Measurements from ENCODE around the gene FAM151B. TPM values are rescaled to one million over a fixed set of nuclear protein-coding genes. Genes with fewer than 3 reads are reported as not detected.

The FAM151B gene
- total RNA-seq, 2 donors from 2014 or later = 3.9 to 7.4 TPM

DNA sequence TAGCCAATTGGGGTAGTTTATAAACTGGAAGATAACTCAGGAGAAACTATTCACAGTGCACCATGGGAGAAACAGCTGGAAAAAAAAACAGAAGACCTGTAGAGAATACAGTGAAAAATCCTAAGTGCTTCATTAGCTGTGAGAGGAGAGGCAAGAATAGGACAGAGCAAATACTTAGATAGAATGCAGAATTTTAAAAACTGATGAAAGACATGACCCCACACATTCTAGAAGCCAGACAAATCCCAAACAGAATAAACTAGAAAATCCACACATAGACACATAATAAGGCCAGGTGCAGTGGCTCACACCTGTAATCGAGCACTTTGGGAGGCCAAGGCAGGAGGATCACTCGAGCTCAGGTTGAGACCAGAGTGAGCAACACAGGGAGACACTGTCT lies 7.5 kb upstream of the FAM151B start:
- no peak for DNase-seq (ENCODE audit: low spot score)
- Histone ChIP-seq H3K4me3 (no peak overlapping the region), H3K27ac (no peak overlapping the region), H3K4me1 (ENCODE audit: control insufficient read depth in 1 of 2, low read depth in 2 of 2) (no peaks in the 10 kb centered on the region), H3K9me3 (peaks cover 10% of the 10 kb centered on the region), H3K27me3 (replicated peaks; ENCODE audit: insufficient read depth) (no peaks in the 10 kb centered on the region), H3K36me3 (peaks cover 5% of the 10 kb centered on the region)
- ATAC-seq (ENCODE audit: insufficient number of reproducible peaks, low FRiP score, low read depth) = no peak
- TF ChIP-seq, protein P1, sequence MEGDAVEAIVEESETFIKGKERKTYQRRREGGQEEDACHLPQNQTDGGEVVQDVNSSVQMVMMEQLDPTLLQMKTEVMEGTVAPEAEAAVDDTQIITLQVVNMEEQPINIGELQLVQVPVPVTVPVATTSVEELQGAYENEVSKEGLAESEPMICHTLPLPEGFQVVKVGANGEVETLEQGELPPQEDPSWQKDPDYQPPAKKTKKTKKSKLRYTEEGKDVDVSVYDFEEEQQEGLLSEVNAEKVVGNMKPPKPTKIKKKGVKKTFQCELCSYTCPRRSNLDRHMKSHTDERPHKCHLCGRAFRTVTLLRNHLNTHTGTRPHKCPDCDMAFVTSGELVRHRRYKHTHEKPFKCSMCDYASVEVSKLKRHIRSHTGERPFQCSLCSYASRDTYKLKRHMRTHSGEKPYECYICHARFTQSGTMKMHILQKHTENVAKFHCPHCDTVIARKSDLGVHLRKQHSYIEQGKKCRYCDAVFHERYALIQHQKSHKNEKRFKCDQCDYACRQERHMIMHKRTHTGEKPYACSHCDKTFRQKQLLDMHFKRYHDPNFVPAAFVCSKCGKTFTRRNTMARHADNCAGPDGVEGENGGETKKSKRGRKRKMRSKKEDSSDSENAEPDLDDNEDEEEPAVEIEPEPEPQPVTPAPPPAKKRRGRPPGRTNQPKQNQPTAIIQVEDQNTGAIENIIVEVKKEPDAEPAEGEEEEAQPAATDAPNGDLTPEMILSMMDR (IDR thresholded peaks at IDR 0.05) = no peak

DNA sequence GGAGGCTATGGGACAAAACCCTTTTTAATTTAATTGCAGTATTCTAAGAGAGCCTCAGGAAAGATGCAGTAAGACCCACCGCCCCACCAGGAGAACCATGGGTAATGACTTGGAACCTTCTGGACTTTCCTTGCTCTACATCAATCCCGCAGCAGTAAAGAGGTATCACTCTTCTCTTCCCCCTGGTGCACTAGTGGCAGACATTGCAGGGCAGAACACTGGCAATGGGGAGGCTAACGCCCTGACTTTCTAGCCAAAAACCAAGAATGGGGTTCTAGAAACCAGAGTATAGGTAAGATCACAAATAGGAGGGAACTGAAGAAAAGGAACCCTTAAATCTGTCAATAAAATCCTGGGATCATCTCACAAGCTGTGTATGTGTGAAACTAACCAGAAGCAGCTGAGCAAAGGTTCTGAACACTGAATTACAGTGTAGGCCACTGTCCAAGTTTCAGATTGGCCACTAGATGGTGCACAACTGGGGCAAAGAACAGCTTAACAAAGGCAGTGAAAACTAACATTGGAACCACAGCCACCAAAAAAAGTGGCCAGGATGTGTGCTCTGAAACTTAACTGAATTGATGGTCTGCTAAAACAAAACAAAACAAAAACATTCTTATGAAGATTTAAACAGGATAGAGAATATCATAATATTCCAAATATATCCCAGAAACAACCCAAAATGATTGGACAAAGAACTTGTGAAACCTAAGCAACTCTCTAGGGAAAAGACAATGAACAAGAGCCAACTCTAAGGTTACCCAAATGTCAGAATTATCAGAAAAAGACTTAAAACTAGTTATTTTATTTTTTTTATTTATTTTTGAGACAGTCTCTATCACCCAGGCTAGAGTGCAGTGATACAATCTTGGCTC lies 6.6 kb upstream of the FAM151B start:
- Histone ChIP-seq H3K27ac (no peak overlapping the region), H3K4me1 (ENCODE audit: control insufficient read depth in 1 of 2, low read depth in 2 of 2) (no peaks in the 10 kb centered on the region), H3K36me3 (peaks cover 4% of the 10 kb centered on the region), H3K9me3 (peaks cover 10% of the 10 kb centered on the region), H3K27me3 (replicated peaks; ENCODE audit: insufficient read depth) (no peaks in the 10 kb centered on the region), H3K4me3 (no peak overlapping the region)
- TF ChIP-seq, protein P1 (IDR thresholded peaks at IDR 0.05) = peak; percentile 27
- ATAC-seq (ENCODE audit: insufficient number of reproducible peaks, low FRiP score, low read depth) (no peak), DNase-seq (ENCODE audit: low spot score) (no peak)

DNA sequence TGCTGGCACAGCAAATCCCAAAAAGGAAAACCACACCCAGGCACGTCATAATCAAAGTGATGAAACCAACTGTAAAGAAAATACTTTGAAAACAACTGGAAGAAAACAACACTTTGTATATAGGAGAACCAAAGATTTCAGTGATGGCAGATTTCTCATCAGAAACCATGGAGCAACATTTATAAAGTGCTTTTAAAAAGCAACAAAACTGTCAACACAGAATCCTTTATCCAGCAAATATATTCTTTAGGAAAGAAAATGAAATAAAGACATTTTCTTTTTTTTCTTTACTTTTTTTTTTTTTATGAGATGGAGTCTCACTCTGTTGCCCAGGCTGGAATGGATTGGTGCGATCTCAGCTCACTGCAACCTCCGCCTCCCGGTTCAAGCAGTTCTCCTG lies 5.3 kb upstream of the FAM151B start:
- TF ChIP-seq, protein P1 (IDR thresholded peaks at IDR 0.05) = no peak
- DNase-seq (ENCODE audit: low spot score) (no peak), ATAC-seq (ENCODE audit: insufficient number of reproducible peaks, low FRiP score, low read depth) (no peak)
- Histone ChIP-seq H3K4me1 (ENCODE audit: control insufficient read depth in 1 of 2, low read depth in 2 of 2) (peaks cover 0 to 7% of the 10 kb centered on the region in 2 donors), H3K4me3 (no peak overlapping the region), H3K27ac (no peak overlapping the region), H3K9me3 (peaks cover 10% of the 10 kb centered on the region), H3K27me3 (replicated peaks; ENCODE audit: insufficient read depth) (no peaks in the 10 kb centered on the region), H3K36me3 (peaks cover 4% of the 10 kb centered on the region)

DNA sequence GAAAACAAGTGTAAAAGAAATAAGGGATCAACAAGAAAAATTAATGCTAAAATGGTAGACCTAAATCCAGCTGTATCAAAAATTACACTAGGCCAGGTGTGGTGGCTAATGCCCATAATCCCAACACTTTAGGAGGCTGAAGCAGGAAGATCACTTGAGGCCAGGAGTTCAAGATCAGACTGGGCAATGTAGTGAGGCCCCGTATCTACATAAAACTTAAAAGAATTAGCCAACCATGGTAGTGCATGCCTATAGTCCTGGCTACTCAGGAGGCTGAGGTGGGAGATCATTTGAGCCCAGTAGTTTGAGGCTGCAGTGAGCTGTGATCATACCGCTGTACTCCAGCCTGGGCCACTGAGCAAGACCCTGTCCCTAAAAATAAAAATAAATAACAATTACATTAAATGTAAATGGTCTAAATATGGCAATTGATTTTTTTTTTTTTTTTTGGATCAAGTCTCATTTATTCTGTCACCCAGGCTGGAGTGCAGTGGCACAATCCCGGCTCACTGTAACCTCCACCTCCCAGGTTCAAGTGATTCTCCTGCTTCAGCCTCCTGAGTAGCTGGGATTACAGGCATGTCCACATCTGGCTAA lies 4.2 kb upstream of the FAM151B start:
- peaks cover 3 to 7% of the 10 kb centered on the region in 2 donors for H3K4me1 ChIP-seq (ENCODE audit: control insufficient read depth in 1 of 2, low read depth in 2 of 2)
- peaks cover 10% of the 10 kb centered on the region for H3K9me3 ChIP-seq
- ATAC-seq (ENCODE audit: insufficient number of reproducible peaks, low FRiP score, low read depth) (no peak), DNase-seq (ENCODE audit: low spot score) (no peak)
- TF ChIP-seq, protein P1 (IDR thresholded peaks at IDR 0.05) = no peak
- peaks cover under 1% of the 10 kb centered on the region for H3K36me3 ChIP-seq
- H3K27ac ChIP-seq = no peak overlapping the region
- H3K27me3 ChIP-seq (replicated peaks; ENCODE audit: insufficient read depth) = no peaks in the 10 kb centered on the region
- no peak overlapping the region for H3K4me3 ChIP-seq

DNA sequence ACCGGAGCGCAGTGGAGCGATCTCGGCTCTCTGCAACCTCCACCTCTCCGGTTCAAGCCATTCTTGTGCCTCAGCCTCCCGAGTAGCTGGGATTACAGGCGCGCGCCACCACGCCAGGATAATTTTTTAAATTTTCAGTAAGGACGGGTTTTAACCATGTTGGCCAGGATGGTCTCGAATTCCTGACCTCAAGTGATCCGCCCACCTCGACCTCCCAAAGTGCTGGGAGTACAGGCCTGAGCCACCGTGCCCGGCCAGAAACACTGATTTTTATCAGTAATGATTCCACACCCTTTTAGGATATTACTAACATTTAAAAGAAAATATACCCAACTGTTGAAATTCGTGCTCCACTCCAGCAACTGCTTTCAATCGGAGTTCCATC lies 464 bp upstream of the FAM151B start:
- Histone ChIP-seq H3K27ac (peak overlapping the region; percentile 64 to 66), H3K36me3 (no peaks in the 10 kb centered on the region), H3K4me3 (peak overlapping the region; percentile 89), H3K27me3 (replicated peaks; ENCODE audit: insufficient read depth) (no peaks in the 10 kb centered on the region), H3K4me1 (ENCODE audit: control insufficient read depth in 1 of 2, low read depth in 2 of 2) (peaks cover 5 to 7% of the 10 kb centered on the region in 2 donors), H3K9me3 (peaks cover 5% of the 10 kb centered on the region)
- DNase-seq (ENCODE audit: low spot score) (no peak), ATAC-seq (ENCODE audit: insufficient number of reproducible peaks, low FRiP score, low read depth) (no peak)
- TF ChIP-seq, protein P1 (IDR thresholded peaks at IDR 0.05) = no peak

All from thoracic aorta (tissue), 2 donors.